Mucosa of descending colon (tissue), 3 donors: ENCODE measurements around the gene MCM6. TPM values are rescaled to one million over a fixed set of nuclear protein-coding genes. Genes with fewer than 3 reads are reported as not detected.

Experiments used
- ATAC-seq: fragments of 200-7000 bp; cut with Tn5 transposase; one replicate; pipeline ENCODE4 v1.9.1; 2020; ENCODE audit warnings: mild to moderate bottlenecking, moderate library complexity
- DNase-seq, 3 donors: peaks; one replicate each; pipeline ENCODE4 v3.0.0-alpha.2; 2020
- H3K36me3 ChIP-seq: fragments of 200-600 bp; one replicate; pipeline ENCODE4 v1.8.0; 2021; ENCODE audit warnings: low read depth, mild to moderate bottlenecking
- H3K4me1 ChIP-seq: fragments of 200-600 bp; one replicate; pipeline ENCODE4 v1.8.0; 2021; ENCODE audit warnings: low read depth, mild to moderate bottlenecking
- H3K4me3 ChIP-seq: fragments of 200-600 bp; one replicate; pipeline ENCODE4 v1.8.0; 2021; ENCODE audit warnings: mild to moderate bottlenecking
- H3K9me3 ChIP-seq: fragments of 200-600 bp; one replicate; pipeline ENCODE4 v1.8.0; 2021; ENCODE audit warnings: mild to moderate bottlenecking
- CTCF ChIP-seq: fragments of 200-600 bp; IDR thresholded peaks from one replicate; pipeline ENCODE4 v1.8.0; 2022; ENCODE audit warnings: antibody characterized with exemption, mild to moderate bottlenecking
- intact Hi-C, 2 donors: fragments of 100-400 bp; cut with DNase I in 1 of 2; cut with micrococcal nuclease in 1 of 2; formaldehyde crosslinking; loops; one replicate each; pipeline versions ENCODE4 v1.11.0 to v1.11.1; 2022; cut with DNase I, micrococcal nuclease
- long read RNA-seq, 2 donors: library from polyadenylated mRNA; unstranded; transcript quantifications; one replicate each; pipeline ENCODE4 v2.0.0, GENCODE V29; 2019 to 2021
- total RNA-seq, 3 donors: library from RNA; stranded (reverse); fragmentation: NEBNext Ultra II Directional in 2 of 3; extraction: Animal tissue kit (Norgen Biotek cat#: 25700) in 2 of 3; gene quantifications; one replicate each; pipeline versions ENCODE4 v1.2.1 to v1.2.4, GENCODE V29; 2021 to 2023
- donor health status: DM: no; HTN: no; CAD: no; lungs with moderate emphysema.
- donor health status: DM: no; HTN: no; CAD: no.
- donor health status: DM: no; HTN: yes; CAD: no.

Gene MCM6
- total RNA-seq, result 10 to 100 TPM in 1 of 3 donors, 1 to 10 TPM in 2; 8.4 to 19.8 (median 8.9) TPM
- long read RNA-seq, donor 1, transcript MCM6-201 (17 exons, 3,736 nt), result major isoform, 12 of 15 reads
- long read RNA-seq, donor 1, partial matches to known transcripts, result 2 of 15 reads
- long read RNA-seq, donor 1, other reads (novel, unspliced or antisense), result 1 of 15 reads
- long read RNA-seq, donor 2, partial matches to known transcripts, result 6 of 9 reads
- long read RNA-seq, donor 2, other reads (novel, unspliced or antisense), result 1 of 9 reads

DNA sequence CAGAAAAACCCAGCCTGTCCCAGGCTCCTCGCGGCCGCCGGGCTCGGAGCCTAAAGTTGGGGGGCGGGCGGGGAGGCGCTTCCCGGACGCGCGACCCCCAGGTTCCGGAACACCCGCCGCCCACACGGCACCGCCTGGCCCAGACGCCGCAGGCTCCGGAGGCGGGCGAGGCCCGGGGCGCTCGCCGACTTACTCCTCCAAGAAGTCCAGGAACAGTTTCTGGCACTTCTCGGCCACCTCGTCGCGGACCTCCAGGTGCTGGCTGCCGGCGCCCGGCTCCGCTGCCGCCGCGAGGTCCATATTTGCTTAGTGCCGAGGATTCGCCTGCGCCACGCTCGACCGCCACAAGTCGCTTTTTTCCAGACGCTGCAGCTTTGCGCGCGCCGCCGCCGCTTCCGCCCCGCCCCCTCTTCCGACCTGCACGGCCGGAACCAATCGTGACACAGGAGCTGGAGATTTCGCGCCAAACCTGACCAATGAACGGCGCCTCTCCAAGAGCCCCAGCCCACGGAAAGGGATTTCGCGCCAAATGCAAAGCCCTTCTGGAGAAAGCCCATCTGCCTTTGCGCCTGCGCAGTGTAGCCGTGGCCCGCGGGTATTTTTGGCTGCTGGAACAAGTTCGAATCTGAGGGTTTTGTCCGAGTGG is at the start of gene MCM6:
MCM6 (minus strand) TSS at position 378 of the 646 bp plus-strand sequence; CDS start at position 300, 78 bp downstream.
- Histone ChIP-seq H3K4me3 (peak within 1 kb of the TSS; percentile 59), H3K4me1 (peaks cover 5% of the 10 kb centered on the region), H3K9me3 (no peaks in the 10 kb centered on the region), H3K36me3 (no peaks in the 10 kb centered on the region)
- peak; percentile 99 for ATAC-seq
- peak; percentile 97 to 98 (median 98) for DNase-seq
- intact Hi-C loops, result no loop called here
- no peak for TF ChIP-seq CTCF

- no peak for DNase-seq
- H3K36me3 ChIP-seq, result no peaks in the 10 kb centered on the region
These were observed 49.3 kb upstream of the MCM6 start for GRCh38 chr2:135925571-135925970.

GRCh38 chr2:135916207-135916606 is 40.0 kb upstream of the MCM6 start:
- Histone ChIP-seq H3K4me3 (no peak overlapping the region), H3K4me1 (no peaks in the 10 kb centered on the region), H3K9me3 (no peaks in the 10 kb centered on the region), H3K36me3 (no peaks in the 10 kb centered on the region)
- TF ChIP-seq CTCF, result no peak
- ATAC-seq (no peak), DNase-seq (peak in 1 of 3 donors; percentile 47)
- intact Hi-C loops, result loop anchor here in 1 of 2 donors (10.0 kb wide), 1 partner anchor 469 kb away; no protein-coding TSS in a partner anchor

More at GRCh38 chr2:135925571-135925970, 49.3 kb upstream of the MCM6 start:
- H3K4me1 ChIP-seq, result no peaks in the 10 kb centered on the region
- intact Hi-C loops, result no loop called here
- no peak for ATAC-seq
- no peak for TF ChIP-seq CTCF
- no peak overlapping the region for H3K4me3 ChIP-seq
- H3K9me3 ChIP-seq, result no peaks in the 10 kb centered on the region

DNA sequence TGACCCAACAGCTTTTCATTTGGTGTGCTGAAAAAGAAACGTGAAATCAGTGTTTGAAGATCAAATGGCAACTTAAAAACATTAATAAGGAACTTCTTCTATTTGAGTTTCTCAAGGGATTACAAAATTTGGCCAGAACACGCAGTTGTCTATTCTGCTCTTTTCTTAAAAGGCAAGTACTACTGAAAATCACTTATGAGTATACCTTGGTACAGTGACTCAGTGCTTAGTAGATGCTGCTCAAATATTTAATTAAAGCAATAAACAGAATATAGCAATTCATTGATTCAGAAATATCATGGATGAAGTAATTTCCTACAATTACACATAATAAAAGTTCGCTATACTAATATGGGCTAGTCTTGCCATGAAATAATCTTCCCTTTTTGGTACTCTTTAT is 38.2 kb upstream of the MCM6 start:
- Histone ChIP-seq H3K4me1 (no peaks in the 10 kb centered on the region), H3K36me3 (no peaks in the 10 kb centered on the region), H3K9me3 (no peaks in the 10 kb centered on the region), H3K4me3 (no peak overlapping the region)
- no peak for TF ChIP-seq CTCF
- DNase-seq (no peak), ATAC-seq (no peak)
- intact Hi-C loops, result loop anchor here in 1 of 2 donors (10.0 kb wide), 1 partner anchor 470 kb away; no protein-coding TSS in a partner anchor

- H3K4me3 ChIP-seq, result no peak overlapping the region
- intact Hi-C loops, result loop anchor here (2.0 to 10.0 kb wide), 2 partner anchors 465 to 471 kb away; no protein-coding TSS in a partner anchor
- ATAC-seq, result peak; percentile 47
- no peaks in the 10 kb centered on the region for H3K4me1 ChIP-seq
- DNase-seq, result peak in 1 of 3 donors; percentile 72
- no peaks in the 10 kb centered on the region for H3K36me3 ChIP-seq
- TF ChIP-seq CTCF, result peak; percentile 37
- H3K9me3 ChIP-seq, result no peaks in the 10 kb centered on the region
These were observed 37.6 kb upstream of the MCM6 start for GRCh38 chr2:135913727-135914365.
